Urinary bladder (tissue), 4 donors: Measurements from ENCODE around the gene HNRNPM. TPM values are rescaled to one million over a fixed set of nuclear protein-coding genes. Genes with fewer than 3 reads are reported as not detected.

Source experiments
- DNase-seq: peaks from one replicate; pipeline ENCODE4 v3.0.0-alpha.2; 2015; ENCODE audit errors: extremely low spot score
- H3K27ac ChIP-seq: one replicate; pipeline ENCODE4 v1.5.1; 2013; ENCODE audit warnings: low read depth, mild to moderate bottlenecking, moderate library complexity
- H3K36me3 ChIP-seq: one replicate; pipeline ENCODE4 v1.6.1; 2013; ENCODE audit warnings: mild to moderate bottlenecking, moderate library complexity; ENCODE audit not compliant: insufficient read depth
- H3K4me1 ChIP-seq: one replicate; pipeline ENCODE4 v1.6.1; 2013; ENCODE audit warnings: mild to moderate bottlenecking, moderate library complexity; ENCODE audit not compliant: insufficient read depth
- H3K4me3 ChIP-seq: one replicate; pipeline ENCODE4 v1.5.1; 2013; ENCODE audit warnings: low read depth, low read length
- WGBS: extraction: QIAGEN DNeasy Blood & Tissue Kit; methylation state at CpG from one replicate; pipeline ENCODE4 v1.1.7; 2013; 5-methylcytosine and 5-hydroxymethylcytosine counted together
- polyA plus RNA-seq: library from polyadenylated mRNA; stranded (reverse); fragments of 200-250 nt; gene quantifications from one replicate; pipeline ENCODE4 v1.2.3, GENCODE V29; 2013
- total RNA-seq: library from RNA; depleted of rRNA; stranded (reverse); fragments of >200 nt; gene quantifications from one replicate; pipeline ENCODE4 v1.2.3, GENCODE V29; 2014
- donor health status: healthy with polysubstance abuse.
- donor health status: healthy.

Gene HNRNPM
- total and polyA plus RNA-seq, 2 donors, result 63.7 to 173 TPM

- Histone ChIP-seq H3K4me3 (no peak overlapping the region), H3K27ac (no peak overlapping the region), H3K36me3 (no peaks in the 10 kb centered on the region), H3K4me1 (peaks cover 2% of the 10 kb centered on the region)
- WGBS, result 62% methylated on average over 7 of the region's 7 CpGs
- DNase-seq, result no peak
Observed at GRCh38 chr19:8459095-8459494, 14.3 kb downstream of the HNRNPM start.

DNA sequence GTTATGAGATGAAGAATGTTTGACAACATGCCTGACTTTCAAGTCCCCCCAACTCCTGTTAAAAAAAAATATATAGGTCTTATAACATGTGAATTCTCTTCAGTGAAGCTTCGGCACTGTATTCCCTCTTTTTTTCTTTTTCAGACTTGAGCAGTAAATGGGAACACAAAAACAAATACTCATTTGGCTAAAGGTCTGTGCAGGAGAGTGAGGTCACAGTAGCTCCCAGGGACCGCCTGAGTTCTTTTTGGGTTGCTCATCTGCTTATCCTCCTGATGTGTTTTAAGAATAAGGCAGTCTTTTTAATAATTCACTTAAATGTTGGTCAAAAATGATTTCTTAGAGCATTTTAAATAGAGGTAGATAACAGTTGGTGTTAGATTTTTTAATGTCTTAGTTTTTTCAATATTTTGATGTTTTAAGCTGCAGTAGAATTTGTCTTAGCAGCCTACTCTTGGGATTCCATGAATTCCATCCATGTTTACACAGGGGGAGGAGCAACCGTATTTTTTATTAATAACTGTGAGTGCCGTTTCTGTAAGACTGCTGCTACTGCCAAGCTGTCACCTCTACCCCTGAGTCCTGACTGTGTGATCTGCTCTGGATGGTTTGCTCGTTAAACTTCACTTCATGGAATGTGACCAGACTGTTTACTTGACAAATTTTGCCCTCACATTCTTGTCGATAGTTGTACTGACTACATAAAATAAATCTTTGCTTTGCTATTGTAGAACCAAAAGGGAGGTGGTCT is 14.9 kb downstream of the HNRNPM start:
- H3K4me3 ChIP-seq, result no peak overlapping the region
- 18% methylated on average over 6 of the region's 6 CpGs for WGBS
- H3K4me1 ChIP-seq, result peaks cover 2% of the 10 kb centered on the region

DNA sequence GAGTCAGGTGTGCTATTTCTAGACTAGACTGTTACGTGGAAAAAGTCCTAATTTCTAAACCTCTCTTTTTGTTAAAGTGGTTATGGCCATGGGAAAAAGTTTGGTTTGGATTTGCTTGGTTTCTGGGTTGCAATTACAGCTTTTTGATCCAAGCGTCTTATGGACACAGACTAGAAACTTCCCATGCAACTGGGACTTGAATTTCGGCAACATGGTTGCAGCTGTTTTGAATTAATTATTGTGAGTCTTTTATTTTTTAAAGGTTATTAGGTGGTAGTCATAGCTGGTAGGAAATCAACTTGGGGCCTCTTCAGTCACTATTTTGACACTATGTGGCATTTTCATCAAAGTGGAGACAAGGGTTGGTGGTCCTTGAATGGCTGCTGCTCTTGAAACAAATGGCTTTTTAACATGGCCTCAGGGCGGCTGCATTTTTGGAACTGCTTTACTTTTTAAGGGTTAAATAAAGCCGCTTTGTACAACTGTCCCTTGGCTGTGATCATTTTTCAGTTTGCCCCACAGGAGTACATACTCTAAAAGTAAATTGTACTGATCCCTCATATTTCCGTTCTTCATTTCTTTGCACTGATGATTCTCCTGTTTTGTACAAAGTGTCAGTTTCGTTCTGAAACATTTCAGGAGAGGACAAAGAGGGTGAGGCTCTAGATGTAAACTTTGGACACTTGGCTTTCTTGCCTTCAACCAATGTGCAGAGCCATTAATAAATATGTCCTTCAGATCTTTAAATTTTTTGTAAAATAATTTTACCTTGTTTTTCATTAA is 15.9 kb downstream of the HNRNPM start:
- no peak for DNase-seq
- Histone ChIP-seq H3K27ac (no peak overlapping the region), H3K36me3 (no peaks in the 10 kb centered on the region), H3K4me1 (peaks cover 2% of the 10 kb centered on the region), H3K4me3 (no peak overlapping the region)
- 71% methylated on average over 7 of the region's 7 CpGs for WGBS

More for the DNA sequence above, 14.9 kb downstream of the HNRNPM start:
- no peak for DNase-seq
- no peak overlapping the region for H3K27ac ChIP-seq
- H3K36me3 ChIP-seq, result no peaks in the 10 kb centered on the region

GRCh38 chr19:8461376-8461775 is 16.6 kb downstream of the HNRNPM start:
- Histone ChIP-seq H3K36me3 (no peaks in the 10 kb centered on the region), H3K4me1 (peaks cover 2% of the 10 kb centered on the region), H3K27ac (no peak overlapping the region), H3K4me3 (no peak overlapping the region)
- no peak for DNase-seq
- WGBS, result 89% methylated on average over 4 of the region's 4 CpGs

DNA sequence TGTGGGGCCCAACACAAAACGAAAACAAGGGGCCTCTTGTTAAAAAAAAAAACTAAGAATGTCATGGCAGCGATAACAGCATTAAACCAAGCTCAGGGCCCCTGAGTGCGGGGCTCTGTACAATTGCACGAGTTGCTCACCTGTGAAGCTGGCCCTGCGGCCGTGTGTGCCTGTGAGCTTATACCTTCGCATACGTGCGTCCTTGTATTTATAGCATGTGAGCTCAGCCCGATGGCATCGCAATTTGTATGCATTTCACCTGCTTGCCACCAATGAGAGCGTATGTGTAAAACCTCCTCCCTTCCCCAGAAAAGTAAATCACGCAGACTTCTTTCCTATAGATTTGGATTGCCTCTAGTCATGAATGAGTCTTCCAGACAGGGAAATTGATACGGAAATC is 17.1 kb downstream of the HNRNPM start:
- no peak overlapping the region for H3K4me3 ChIP-seq
- H3K27ac ChIP-seq, result no peak overlapping the region
- no peak for DNase-seq
- H3K36me3 ChIP-seq, result no peaks in the 10 kb centered on the region
- H3K4me1 ChIP-seq, result peaks cover 2% of the 10 kb centered on the region
- whole genome bisulfite sequencing, result 89% methylated on average over 14 of the region's 14 CpGs

- H3K4me1 ChIP-seq, result peaks cover 2% of the 10 kb centered on the region
- H3K27ac ChIP-seq, result no peak overlapping the region
- no peak for DNase-seq
- WGBS, result 78% methylated on average over 5 of the region's 5 CpGs
- H3K36me3 ChIP-seq, result no peaks in the 10 kb centered on the region
- H3K4me3 ChIP-seq, result no peak overlapping the region
Observed at GRCh38 chr19:8462571-8462970, 17.8 kb downstream of the HNRNPM start.

GRCh38 chr19:8463365-8463764 is 18.6 kb downstream of the HNRNPM start:
- Histone ChIP-seq H3K27ac (no peak overlapping the region), H3K4me3 (no peak overlapping the region), H3K36me3 (no peaks in the 10 kb centered on the region), H3K4me1 (peaks cover 2% of the 10 kb centered on the region)
- DNase-seq, result peak; percentile 59
- 88% methylated on average over 8 of the region's 8 CpGs for WGBS

DNA sequence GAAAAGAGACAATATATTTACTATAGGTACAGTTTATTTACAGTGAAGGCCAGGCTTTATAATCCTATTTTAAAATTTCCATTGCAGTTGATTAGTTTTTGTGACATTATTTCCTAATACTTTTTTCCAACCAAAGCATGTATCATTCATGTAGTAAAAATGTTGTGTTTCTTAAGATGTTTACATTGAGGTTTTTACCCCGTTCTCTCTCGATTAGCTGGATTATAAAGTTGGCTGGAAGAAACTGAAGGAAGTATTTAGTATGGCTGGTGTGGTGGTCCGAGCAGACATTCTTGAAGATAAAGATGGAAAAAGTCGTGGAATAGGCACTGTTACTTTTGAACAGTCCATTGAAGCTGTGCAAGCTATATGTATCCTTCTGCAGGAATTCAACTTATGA is 21.2 kb downstream of the HNRNPM start:
- 60% methylated on average over 4 of the region's 4 CpGs for WGBS
- no peak for DNase-seq
- H3K36me3 ChIP-seq, result peaks cover 5% of the 10 kb centered on the region
- no peak overlapping the region for H3K4me3 ChIP-seq
- no peak overlapping the region for H3K27ac ChIP-seq
- H3K4me1 ChIP-seq, result peaks cover 2% of the 10 kb centered on the region

GRCh38 chr19:8468124-8468523 is 23.3 kb downstream of the HNRNPM start:
- no peak for DNase-seq
- peaks cover 6% of the 10 kb centered on the region for H3K36me3 ChIP-seq
- WGBS, result 88% methylated on average over 3 of the region's 3 CpGs
- H3K27ac ChIP-seq, result no peak overlapping the region
- no peak overlapping the region for H3K4me3 ChIP-seq
- no peaks in the 10 kb centered on the region for H3K4me1 ChIP-seq

GRCh38 chr19:8468761-8469373 is 24.1 kb downstream of the HNRNPM start:
- Histone ChIP-seq H3K27ac (no peak overlapping the region), H3K36me3 (peaks cover 6% of the 10 kb centered on the region)
- 69% methylated on average over 8 of the region's 8 CpGs for WGBS

DNA sequence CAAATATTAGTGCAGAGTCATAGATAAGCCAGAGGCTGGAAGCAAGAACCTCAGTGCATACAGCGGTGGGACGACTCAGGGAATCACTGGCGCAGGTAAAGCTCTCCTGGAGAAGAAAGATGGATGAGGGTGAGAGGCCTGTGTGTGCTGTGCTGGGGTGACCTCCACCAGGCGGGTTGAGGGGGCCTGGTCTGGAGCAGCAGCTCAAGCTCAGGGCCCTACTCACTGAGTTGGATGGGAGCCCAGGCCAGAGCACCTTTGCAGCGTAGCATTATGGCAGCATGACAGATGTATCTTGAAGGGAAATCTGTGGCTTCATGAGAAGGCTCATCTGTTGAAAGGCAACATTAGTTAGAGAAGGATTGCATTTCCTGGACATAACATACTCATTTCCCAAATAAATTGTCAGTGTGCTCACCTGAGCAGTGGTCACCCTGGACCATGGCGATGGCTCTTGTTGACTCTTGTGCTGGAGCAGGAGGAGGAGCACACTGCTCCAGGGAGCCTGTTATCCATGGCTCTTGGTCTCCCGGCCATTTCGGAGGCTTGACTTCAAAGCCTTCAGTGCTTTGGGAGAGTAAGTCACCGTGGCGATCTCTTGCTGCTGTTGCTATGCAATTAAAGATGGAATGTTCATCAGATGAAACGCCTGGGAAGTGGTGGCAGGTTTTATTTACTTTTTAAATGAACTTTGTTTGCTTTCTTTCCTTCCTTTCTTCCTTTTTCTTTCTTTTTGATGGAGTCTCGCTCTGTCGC is 25.0 kb downstream of the HNRNPM start:
- DNase-seq, result no peak
- Histone ChIP-seq H3K4me1 (no peaks in the 10 kb centered on the region), H3K27ac (no peak overlapping the region), H3K36me3 (peaks cover 7% of the 10 kb centered on the region), H3K4me3 (no peak overlapping the region)
- 88% methylated on average over 13 of the region's 13 CpGs for WGBS

More at GRCh38 chr19:8468761-8469373, 24.1 kb downstream of the HNRNPM start:
- no peak for DNase-seq
- H3K4me1 ChIP-seq, result no peaks in the 10 kb centered on the region
- H3K4me3 ChIP-seq, result no peak overlapping the region

DNA sequence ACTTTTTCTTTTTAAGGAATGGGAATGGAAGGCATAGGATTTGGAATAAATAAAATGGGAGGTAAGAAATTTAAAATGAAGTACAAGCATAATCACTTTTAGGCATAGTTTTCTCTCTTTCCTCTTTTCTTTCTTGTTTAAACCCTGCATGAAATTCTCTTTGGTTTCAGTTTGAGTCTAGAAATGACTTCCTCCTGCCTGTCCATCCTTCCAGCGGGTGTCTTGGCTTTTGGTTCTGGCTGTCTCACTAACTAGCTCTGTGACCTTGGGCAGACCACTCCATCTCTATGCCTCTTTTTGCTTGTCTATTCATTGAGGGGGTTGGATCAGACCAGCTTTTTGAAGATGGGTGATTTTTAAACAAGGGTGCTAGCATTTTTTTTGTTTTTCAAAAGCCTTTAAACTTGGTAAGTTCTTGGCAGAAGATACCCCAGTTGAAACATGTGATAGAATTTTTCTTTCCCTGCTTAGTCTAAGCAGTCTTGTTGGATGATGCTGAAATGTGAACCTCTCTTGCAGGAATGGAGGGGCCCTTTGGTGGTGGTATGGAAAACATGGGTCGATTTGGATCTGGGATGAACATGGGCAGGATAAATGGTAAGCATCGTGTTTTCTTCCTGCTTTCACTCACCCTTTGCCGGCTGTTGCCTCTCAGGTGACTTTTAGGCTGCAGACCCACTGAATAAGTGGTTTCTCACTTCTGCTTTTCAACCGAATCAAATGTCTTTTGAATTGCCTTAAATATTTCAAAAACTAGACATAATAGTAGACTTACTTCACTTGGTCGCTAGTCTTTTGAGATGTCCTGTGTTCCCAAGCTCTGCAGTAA is 29.1 kb downstream of the HNRNPM start:
- Histone ChIP-seq H3K27ac (no peak overlapping the region), H3K4me1 (no peaks in the 10 kb centered on the region), H3K4me3 (no peak overlapping the region), H3K36me3 (peaks cover 10% of the 10 kb centered on the region)
- 81% methylated on average over 6 of the region's 6 CpGs for WGBS
- DNase-seq, result no peak

DNA sequence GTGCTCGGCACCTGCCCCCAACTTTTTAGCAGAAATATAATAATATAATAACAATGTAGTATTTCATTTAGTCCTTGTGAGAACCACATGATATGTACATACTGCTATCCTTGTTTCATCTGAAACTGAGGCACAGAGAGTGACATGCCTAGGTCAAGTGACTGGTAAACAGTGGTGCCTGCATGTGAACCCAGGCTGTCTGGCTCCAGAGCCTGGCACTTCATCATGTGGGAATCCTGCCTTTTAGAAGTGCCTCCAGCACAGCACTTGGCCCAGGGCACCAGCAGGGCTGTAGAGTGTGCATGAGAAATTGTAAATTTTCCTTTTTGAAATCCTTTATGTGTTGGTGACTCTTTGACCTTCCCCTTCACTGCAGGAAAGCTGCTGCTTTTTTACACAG is 30.2 kb downstream of the HNRNPM start:
- H3K4me1 ChIP-seq, result no peaks in the 10 kb centered on the region
- 94% methylated on average over 1 of the region's 1 CpG for WGBS
- no peak overlapping the region for H3K27ac ChIP-seq
- no peak overlapping the region for H3K4me3 ChIP-seq
- DNase-seq, result no peak
- peaks cover 6% of the 10 kb centered on the region for H3K36me3 ChIP-seq
